Activated T-cell treated with anti-CD3 and anti-CD28 coated beads for 4 hours (primary cell): ENCODE results near the gene MET.

ENCODE experiments used
- DNase-seq: peaks from one replicate; pipeline ENCODE4 v3.0.0-alpha.2; 2020

Gene MET

DNA sequence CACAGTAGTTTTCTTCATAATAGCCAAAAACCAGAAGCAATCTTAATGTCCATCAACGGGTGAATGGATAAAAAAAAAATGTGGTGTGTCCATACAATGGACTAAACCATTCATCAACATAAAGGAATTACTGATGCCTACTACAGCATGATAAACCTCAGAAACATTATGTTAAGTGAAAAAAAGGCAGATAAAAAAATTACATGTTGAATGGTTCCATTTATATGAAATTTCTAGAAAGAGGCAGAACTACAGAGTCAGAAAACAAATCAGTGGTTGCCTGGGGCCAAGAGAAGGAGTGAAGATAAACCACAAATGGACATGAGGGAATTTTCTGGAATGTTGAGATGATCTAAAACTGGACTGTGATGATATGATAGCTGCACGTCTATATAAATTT is 115.9 kb downstream of the MET start:
- no peak for DNase-seq

GRCh38 chr7:116788572-116789197 is 116.7 kb downstream of the MET start:
- no peak for DNase-seq

- DNase-seq = no peak
Observed at GRCh38 chr7:116790025-116790424, 118.0 kb downstream of the MET start.

- DNase-seq = no peak
Observed at GRCh38 chr7:116792813-116793212, 120.8 kb downstream of the MET start.

- no peak for DNase-seq
Observed at GRCh38 chr7:116793795-116794340, 121.9 kb downstream of the MET start.

DNA sequence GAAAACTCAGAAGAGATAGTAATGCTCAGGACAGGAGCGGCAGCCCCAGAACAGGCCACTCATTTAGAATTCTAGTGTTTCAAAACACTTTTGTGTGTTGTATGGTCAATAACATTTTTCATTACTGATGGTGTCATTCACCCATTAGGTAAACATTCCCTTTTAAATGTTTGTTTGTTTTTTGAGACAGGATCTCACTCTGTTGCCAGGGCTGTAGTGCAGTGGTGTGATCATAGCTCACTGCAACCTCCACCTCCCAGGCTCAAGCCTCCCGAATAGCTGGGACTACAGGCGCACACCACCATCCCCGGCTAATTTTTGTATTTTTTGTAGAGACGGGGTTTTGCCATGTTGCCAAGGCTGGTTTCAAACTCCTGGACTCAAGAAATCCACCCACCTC is 124.5 kb downstream of the MET start:
- DNase-seq = no peak

DNA sequence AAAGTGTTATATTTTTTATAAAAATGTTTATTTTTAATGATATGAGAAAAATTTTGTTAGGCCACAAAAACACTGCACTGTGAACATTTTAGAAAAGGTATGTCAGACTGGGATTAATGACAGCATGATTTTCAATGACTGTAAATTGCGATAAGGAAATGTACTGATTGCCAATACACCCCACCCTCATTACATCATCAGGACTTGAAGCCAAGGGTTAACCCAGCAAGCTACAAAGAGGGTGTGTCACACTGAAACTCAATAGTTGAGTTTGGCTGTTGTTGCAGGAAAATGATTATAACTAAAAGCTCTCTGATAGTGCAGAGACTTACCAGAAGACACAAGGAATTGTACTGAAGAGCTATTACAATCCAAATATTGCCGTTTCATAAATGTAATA is 125.6 kb downstream of the MET start:
- no peak for DNase-seq

GRCh38 chr7:116798232-116798631 is 126.2 kb downstream of the MET start:
- no peak for DNase-seq

- DNase-seq = no peak
Observed at GRCh38 chr7:116799916-116800315, 127.9 kb downstream of the MET start.

GRCh38 chr7:116800594-116800993 is 128.6 kb downstream of the MET start:
- no peak for DNase-seq

DNA sequence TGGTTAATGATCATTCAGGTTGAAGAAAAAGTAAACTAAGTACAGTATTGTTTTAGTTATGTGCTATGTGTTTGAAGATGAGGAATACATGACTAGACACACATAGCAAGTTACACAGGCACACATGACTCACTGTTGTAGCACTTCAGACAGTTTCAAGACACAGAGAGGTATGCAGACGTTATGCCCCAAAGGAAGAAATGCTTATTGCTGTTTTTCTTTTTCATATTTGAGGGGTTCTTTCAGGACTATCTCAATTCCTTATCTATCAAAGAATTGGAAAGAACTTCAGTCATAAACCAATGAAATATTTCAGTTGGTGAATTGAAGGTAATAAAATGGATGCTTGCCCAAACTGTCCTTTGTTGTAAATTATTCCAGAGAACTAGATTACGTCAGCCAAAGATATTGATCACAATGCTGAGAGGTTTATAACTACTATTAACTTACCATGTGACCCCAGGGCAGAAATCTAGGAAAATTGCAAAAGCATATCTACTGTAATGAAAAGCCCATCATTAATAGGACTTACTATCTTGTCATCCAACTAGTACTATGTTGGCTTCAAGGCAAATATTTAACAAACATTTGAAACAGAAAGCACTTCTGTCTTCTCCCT is 129.2 kb downstream of the MET start:
- DNase-seq = no peak

GRCh38 chr7:116802144-116802745 is 130.2 kb downstream of the MET start:
- DNase-seq = no peak

DNA sequence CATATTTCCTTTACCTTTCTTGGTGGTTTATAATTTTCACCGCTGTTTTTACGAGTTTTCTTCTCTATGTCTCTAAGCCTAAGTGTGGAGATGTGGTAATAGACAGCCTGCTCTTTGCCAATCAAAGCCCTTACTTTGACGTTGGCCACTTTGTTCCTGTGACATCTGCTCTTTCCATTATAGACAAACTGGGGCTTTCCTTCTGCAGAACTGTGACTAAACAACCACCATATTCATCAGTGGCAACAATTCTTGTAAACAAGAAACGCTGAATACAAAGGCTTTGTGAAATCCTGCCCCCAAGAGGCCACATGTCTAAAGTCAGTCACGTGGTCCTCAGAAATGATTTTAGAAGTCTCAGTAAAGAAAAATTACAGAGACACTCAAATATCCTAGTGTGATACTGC is 130.8 kb downstream of the MET start:
- no peak for DNase-seq

- DNase-seq = no peak
Observed at GRCh38 chr7:116804471-116804870, 132.5 kb downstream of the MET start.

GRCh38 chr7:116805100-116805544 is 133.1 kb downstream of the MET start:
- DNase-seq = no peak

DNA sequence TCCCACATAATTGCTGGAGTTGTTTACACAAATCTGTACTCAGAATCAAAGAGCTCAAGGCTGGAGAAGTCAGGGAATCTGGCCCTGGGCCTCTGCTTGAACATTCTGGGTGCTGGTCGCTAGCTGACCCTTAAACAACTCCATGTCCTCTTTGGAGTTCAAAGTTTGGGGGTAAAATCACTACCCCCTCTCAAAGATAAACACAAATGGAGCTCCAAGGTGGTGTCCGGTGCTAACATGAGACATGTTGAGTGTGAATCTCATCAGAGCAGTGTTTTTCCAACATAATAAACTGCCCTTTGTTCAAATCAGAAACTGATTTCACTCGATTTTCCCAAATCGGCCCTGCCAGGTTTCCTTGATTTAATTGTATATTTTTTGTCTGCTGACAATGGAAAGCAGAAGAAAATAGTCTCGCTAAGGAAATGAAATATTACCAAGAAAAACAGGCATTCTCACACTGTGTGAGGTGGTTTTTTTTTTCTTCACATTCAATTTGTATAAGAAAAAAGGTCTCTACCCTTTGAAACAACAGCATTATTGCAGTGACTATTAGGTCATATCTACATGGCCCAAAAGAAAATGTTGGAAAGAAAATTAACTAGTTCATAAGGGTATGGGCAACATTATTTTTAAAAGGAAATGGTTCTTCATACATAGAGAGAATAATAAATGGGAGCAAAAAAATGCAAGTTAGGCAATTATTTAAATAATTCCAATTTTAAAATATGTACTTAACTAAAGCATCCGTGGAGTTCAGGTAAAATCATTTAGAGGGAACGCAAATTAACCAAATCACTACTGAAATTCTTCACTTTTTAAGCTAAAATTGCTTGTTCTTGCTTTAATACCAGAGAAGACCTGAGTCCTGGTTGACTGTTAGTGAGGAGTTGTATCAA is 134.3 kb downstream of the MET start:
- no peak for DNase-seq

DNA sequence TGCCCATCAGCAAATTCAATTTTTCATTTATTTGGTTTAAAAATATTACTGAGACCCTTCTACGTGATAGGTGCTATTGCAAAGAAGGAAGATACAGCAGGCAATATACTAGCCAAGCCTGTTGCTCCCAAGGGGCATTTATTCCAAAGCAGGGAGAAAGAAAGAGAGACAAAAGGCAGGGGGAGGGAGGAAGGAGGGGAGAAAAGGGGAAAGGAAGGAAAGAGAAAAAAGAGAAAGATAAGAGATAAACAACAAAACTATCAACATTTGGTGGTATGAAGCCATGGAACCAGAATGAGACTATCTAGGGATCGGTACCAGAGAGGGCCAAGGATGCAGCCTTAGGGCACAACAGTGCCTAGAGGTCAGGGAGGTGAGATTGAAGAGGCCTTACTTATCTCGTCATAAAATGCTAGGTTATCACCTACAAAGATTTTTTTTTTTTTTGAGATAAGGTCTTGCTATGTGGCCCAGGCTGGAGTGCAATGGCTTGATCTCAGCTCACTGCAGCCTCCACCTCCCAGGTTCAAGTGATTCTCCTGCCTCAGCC is 135.1 kb downstream of the MET start:
- DNase-seq = no peak

DNA sequence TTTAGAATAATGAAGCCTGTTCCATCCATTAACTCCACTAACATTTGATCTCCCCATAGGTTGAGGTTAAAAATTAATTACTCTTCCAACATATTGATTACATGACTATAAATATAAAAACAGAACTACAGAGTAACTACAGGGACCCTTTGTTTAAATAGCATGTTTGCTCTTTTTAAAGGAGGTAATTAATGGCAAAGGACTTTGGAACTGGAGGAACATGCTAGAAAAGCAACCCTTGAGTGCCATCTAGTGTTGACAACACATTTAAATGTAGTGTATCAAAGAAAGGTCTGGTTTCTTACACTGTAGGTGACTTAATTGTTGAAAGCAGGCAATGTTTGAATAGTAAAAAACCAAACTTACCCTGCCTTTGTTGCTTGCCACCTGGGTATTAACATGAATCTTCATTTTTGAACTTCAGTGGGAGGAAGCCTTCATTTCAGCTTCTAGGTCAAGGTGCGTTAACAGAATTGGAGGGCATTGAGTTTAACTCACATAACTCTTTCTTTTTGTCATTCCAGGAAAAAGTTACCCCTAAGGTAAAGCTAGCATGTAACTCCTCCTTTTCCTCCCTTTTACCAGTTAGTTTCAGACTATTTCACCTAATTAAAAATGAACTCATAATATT is 137.8 kb downstream of the MET start:
- DNase-seq = no peak

DNA sequence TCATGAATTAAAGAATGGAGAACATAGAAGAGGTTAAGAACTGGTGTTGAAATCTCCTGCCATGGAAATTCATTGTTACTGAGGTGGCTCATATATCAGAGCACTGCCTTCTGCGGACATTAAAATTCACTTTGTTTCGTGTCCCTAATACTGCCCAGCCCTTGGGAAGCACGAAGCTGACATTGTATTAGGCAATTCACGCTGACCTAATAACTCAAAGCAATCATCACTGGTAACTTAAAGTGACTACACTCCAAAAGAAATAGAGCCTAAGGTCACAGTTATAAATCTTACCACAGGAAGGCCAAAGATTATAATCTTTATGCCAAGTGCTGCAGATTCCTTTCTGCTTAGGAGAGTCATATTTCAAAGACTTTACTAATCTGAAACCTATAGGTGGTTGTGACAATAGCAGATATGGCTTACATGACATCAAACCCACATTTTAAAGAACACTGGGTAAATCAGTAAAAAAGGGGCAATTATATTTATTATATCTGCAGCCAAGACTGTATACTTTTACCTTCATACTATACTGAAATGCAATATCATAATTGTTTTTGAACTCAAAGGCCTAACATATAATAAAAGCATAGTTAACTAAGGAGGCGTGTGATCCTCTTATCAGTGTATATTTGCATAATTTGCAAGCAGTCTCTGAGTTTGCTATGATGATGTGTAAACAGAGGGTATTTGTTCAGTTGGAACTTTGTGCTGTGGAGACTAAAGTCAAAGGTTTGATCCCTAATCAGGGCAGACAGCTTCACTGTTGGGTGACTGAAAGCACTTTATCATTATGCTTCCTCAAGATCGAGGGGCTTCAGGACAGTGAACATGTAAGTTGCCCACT is 138.5 kb downstream of the MET start:
- no peak for DNase-seq

- no peak for DNase-seq
Observed at GRCh38 chr7:116811768-116812167, 139.8 kb downstream of the MET start.

GRCh38 chr7:116812860-116813259 is 140.9 kb downstream of the MET start:
- no peak for DNase-seq
